Right lobe of liver (tissue), 4 donors: ENCODE measurements around the gene GRWD1.

Experiments used
- CTCF ChIP-seq, 4 donors: fragments of 200-600 bp in 3 of 4; fragments of 450-650 bp in 1 of 4; IDR thresholded peaks; one replicate each; pipeline versions ENCODE4 v1.5.1 to v1.8.0; 2016 to 2022; ENCODE audit warnings: antibody characterized with exemption in 4 of 4, mild to moderate bottlenecking in 2 of 4
- POLR2A ChIP-seq: fragments of 450-650 bp; IDR thresholded peaks from one replicate; pipeline ENCODE4 v1.6.1; 2017; ENCODE audit warnings: antibody characterized with exemption, mild to moderate bottlenecking
- donor health status: DM: no; HTN: no; CAD: no.
- donor health status: DM: no; HTN: no; CAD: no.
- donor health status: DM: no; HTN: yes; CAD: no.

- TF ChIP-seq CTCF (IDR thresholded peaks at IDR 0.05) (no peak), POLR2A (no peak)
Observed at GRCh38 chr19:48418317-48419064, 27.3 kb upstream of the GRWD1 start.
